Memory B cell (primary cell): ENCODE data around the gene NDUFS7.

Experiments
- ATAC-seq: fragments of 150-1000 bp; cut with Tn5 transposase; 2 replicates; pipeline ENCODE4 v1.10.0; 2021; ENCODE audit warnings: low read depth, mild to moderate bottlenecking, moderate library complexity
- DNase-seq, 2 donors: peaks; one replicate each; pipeline ENCODE4 v3.0.0; 2022; ENCODE audit warnings: low spot score in 2 of 2
- H3K27ac Mint-ChIP-seq: one replicate; pipeline ENCODE4 v1.8.0; 2022; ENCODE audit warnings: mild to moderate bottlenecking, moderate library complexity, mixed read lengths
- H3K27me3 Mint-ChIP-seq: one replicate; pipeline ENCODE4 v1.8.0; 2022; ENCODE audit warnings: mixed read lengths
- H3K36me3 Mint-ChIP-seq: one replicate; pipeline ENCODE4 v1.8.0; 2022; ENCODE audit warnings: mild to moderate bottlenecking, mixed read lengths
- H3K4me1 Mint-ChIP-seq: one replicate; pipeline ENCODE4 v1.8.0; 2022; ENCODE audit warnings: mixed read lengths
- H3K4me3 Mint-ChIP-seq: one replicate; pipeline ENCODE4 v1.8.0; 2022; ENCODE audit warnings: mild to moderate bottlenecking, moderate library complexity, mixed read lengths
- H3K9me3 Mint-ChIP-seq: one replicate; pipeline ENCODE4 v1.8.0; 2022; ENCODE audit warnings: mixed read lengths

The NDUFS7 gene

GRCh38 chr19:1383312-1384084, at the start of gene NDUFS7:
Gene NDUFS7 (plus strand): TSS chr19:1383907. CDS start chr19:1383927, 20 bp downstream.
- ATAC-seq, result peak; percentile 81
- no peaks in the 10 kb centered on the region for H3K9me3 Mint-ChIP-seq
- H3K4me1 Mint-ChIP-seq, result peaks cover 12% of the 10 kb centered on the region
- H3K36me3 Mint-ChIP-seq, result peaks cover 4% of the 10 kb centered on the region
- no peaks in the 10 kb centered on the region for H3K27me3 Mint-ChIP-seq
- H3K27ac Mint-ChIP-seq, result peak within 1 kb of the TSS; percentile 100
- H3K4me3 Mint-ChIP-seq, result peak within 1 kb of the TSS; percentile 93
- DNase-seq, result peak; percentile 99 to 100

DNA sequence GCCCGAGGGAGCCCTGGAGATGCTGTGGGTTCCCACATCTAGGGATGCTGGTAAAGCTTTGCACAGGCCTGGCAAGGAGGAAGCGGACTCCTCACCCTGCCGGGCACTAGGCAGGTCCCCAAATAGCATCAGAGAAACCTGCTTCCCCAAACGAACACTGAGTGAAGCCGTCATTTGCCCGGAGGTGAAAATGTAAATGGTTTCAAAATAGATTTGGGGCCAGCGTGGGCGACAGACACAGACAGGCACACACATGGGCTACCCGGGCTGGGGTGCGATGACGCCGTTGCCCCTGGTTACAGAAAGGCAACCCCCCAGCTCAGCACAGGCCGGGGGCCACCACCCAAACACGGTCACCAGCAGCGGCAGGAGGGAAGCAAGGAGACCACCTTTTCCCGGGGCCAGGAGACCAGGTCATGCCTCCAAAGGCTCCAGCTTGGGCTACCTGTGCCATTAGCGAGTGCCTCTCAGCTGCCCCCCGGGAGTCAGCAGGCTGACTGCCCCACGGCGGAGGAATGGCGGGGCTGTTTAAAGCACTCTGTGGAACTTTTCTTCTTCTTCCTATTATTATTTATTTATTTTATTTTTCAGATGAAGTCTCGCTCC, 47.5 kb upstream of the NDUFS7 start:
- peak; percentile 71 for ATAC-seq
- Mint-ChIP-seq H3K4me3 (peak overlapping the region; percentile 51), H3K9me3 (no peaks in the 10 kb centered on the region), H3K27ac (no peak overlapping the region), H3K27me3 (peaks cover 2% of the 10 kb centered on the region), H3K36me3 (no peaks in the 10 kb centered on the region), H3K4me1 (peaks cover 8% of the 10 kb centered on the region)
- DNase-seq, result no peak

DNA sequence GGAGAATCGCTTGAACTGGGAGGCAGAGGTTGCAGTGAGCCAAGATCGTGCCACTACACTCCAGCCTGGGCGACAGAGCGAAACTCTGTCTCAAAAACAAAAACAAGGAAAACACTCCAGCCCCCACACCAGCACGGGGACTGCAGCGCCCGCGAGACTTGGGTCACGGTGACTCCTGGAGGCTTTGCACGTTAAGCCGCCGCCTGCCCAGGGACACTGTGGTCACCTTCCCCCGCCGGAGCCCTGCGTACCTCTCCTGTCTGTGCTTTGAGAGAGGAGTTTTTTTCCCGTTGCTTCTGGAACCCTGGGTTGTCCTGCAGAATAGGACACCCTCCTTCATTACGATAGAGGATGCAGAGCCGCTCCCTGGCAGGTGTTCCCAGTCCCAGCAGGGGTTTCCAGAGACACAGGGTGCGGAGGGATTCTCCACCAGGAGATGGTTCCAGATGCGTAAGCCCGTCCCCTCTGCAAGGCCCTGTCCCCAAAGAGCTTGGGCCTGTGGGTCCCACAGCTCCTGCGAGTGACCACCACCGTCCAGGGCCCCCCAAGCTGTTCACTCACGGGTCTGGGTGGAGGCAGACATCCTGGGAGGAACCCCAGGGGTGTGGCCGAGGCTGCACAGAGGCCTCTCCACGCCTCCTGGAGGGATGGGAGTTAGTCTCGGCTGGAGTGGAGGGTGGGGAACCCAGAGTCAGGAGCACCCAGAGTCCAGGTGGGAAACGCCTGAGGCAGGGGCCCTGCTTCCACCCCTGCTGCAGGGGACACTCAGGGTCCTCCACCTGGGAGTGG, 42.8 kb upstream of the NDUFS7 start:
- Mint-ChIP-seq H3K4me1 (peaks cover 13% of the 10 kb centered on the region), H3K27ac (no peak overlapping the region), H3K9me3 (no peaks in the 10 kb centered on the region), H3K4me3 (no peak overlapping the region), H3K36me3 (no peaks in the 10 kb centered on the region), H3K27me3 (peaks cover 2% of the 10 kb centered on the region)
- ATAC-seq (no peak), DNase-seq (no peak)

GRCh38 chr19:1343041-1343440, 40.7 kb upstream of the NDUFS7 start:
- H3K27me3 Mint-ChIP-seq, result peaks cover 2% of the 10 kb centered on the region
- no peaks in the 10 kb centered on the region for H3K9me3 Mint-ChIP-seq
- no peak overlapping the region for H3K27ac Mint-ChIP-seq
- H3K4me1 Mint-ChIP-seq, result peaks cover 8% of the 10 kb centered on the region
- no peak overlapping the region for H3K4me3 Mint-ChIP-seq
- ATAC-seq (no peak), DNase-seq (no peak)
- H3K36me3 Mint-ChIP-seq, result no peaks in the 10 kb centered on the region

GRCh38 chr19:1349211-1349610, 34.5 kb upstream of the NDUFS7 start:
- Mint-ChIP-seq H3K9me3 (no peaks in the 10 kb centered on the region), H3K27ac (no peak overlapping the region), H3K36me3 (no peaks in the 10 kb centered on the region), H3K27me3 (no peaks in the 10 kb centered on the region), H3K4me1 (peaks cover 4% of the 10 kb centered on the region), H3K4me3 (no peak overlapping the region)
- ATAC-seq, result no peak
- no peak for DNase-seq

- no peaks in the 10 kb centered on the region for H3K36me3 Mint-ChIP-seq
- no peak overlapping the region for H3K4me3 Mint-ChIP-seq
- H3K9me3 Mint-ChIP-seq, result no peaks in the 10 kb centered on the region
- DNase-seq (no peak), ATAC-seq (no peak)
- no peaks in the 10 kb centered on the region for H3K27me3 Mint-ChIP-seq
- no peak overlapping the region for H3K27ac Mint-ChIP-seq
- peaks cover 8% of the 10 kb centered on the region for H3K4me1 Mint-ChIP-seq
Observed at GRCh38 chr19:1350867-1351266, 32.8 kb upstream of the NDUFS7 start.

- H3K9me3 Mint-ChIP-seq, result no peaks in the 10 kb centered on the region
- peaks cover 8% of the 10 kb centered on the region for H3K4me1 Mint-ChIP-seq
- no peak overlapping the region for H3K4me3 Mint-ChIP-seq
- H3K27ac Mint-ChIP-seq, result no peak overlapping the region
- ATAC-seq, result no peak
- H3K27me3 Mint-ChIP-seq, result no peaks in the 10 kb centered on the region
- H3K36me3 Mint-ChIP-seq, result no peaks in the 10 kb centered on the region
- no peak for DNase-seq
Observed at GRCh38 chr19:1351381-1351851, 32.3 kb upstream of the NDUFS7 start.

DNA sequence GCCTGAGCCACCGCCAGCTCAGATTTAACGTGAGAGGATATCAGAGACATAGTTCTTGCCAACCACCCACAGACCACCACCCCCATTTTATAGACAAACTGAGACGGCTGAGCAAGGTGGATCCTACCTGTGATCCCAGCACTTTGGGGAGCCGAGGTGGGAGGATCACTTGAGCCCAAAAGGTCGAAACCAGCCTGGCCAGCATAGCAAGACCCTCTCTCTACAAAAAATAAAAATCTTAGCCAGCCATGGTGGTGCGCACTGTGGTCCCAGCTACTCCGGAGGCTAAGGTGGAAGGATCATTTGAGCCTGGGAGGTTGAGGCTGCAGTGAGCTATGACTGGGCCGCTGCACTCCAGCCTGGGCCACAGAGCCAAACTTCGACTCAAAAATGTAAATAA, 30.6 kb upstream of the NDUFS7 start:
- ATAC-seq, result no peak
- Mint-ChIP-seq H3K4me3 (peak overlapping the region; percentile 47), H3K36me3 (peaks cover 4% of the 10 kb centered on the region), H3K27ac (no peak overlapping the region), H3K9me3 (no peaks in the 10 kb centered on the region), H3K4me1 (peaks cover 8% of the 10 kb centered on the region), H3K27me3 (no peaks in the 10 kb centered on the region)
- DNase-seq, result no peak

GRCh38 chr19:1354970-1355567, 28.6 kb upstream of the NDUFS7 start:
- Mint-ChIP-seq H3K27me3 (no peaks in the 10 kb centered on the region), H3K9me3 (no peaks in the 10 kb centered on the region), H3K4me1 (peaks cover 8% of the 10 kb centered on the region), H3K4me3 (peak overlapping the region; percentile 94), H3K36me3 (peaks cover 13% of the 10 kb centered on the region), H3K27ac (peak overlapping the region; percentile 75)
- no peak for DNase-seq
- peak; percentile 64 for ATAC-seq

DNA sequence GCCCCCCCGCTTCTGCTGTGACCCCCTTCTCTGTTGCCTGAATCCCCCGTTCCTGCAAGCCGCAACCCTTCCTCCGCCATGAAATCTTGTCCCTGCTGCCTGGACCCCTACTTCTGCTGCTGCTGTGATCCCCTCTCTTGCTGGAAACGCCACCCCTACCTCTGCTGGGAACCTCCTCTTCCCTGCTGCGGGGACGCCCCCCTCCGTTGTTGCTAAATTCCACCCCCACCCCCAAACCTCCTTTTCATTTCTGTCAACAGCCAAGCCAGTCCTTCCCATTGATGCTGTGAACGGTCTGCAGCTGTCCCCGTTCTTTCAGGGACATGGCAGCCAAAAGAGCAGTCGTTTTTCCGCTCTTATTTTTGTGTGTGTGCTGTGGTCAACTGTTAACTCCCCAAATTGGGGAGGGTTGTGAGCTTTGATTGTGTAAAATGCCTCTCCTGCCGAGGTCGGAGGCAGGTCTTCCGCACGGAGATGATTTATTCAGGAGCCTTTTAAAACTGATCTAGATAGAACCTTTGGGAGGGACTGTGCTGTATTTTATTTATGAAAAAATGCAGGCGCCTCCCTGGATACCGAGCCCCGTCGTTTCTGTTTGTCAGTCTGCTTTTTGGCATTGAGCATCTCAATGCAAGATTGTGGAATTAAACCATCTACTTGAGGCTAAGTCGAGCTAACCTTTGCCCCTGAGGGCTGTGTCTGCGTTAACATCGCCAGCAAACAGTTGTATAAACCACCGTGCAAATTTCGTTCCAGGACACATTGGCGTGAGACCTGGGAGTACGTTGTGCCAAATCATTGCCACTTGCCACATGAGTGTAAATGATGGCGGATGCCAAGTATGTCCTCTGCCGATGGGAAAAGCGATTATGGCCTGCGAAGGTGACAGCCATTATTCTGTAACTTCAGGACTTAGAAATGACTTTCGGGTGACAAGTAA, 27.9 kb upstream of the NDUFS7 start:
- Mint-ChIP-seq H3K4me3 (peak overlapping the region; percentile 94), H3K4me1 (peaks cover 8% of the 10 kb centered on the region), H3K27me3 (no peaks in the 10 kb centered on the region), H3K36me3 (peaks cover 17% of the 10 kb centered on the region), H3K9me3 (no peaks in the 10 kb centered on the region), H3K27ac (peak overlapping the region; percentile 75)
- DNase-seq (no peak), ATAC-seq (no peak)

GRCh38 chr19:1356508-1356865, 27.2 kb upstream of the NDUFS7 start:
- peaks cover 17% of the 10 kb centered on the region for H3K36me3 Mint-ChIP-seq
- H3K27me3 Mint-ChIP-seq, result no peaks in the 10 kb centered on the region
- ATAC-seq (no peak), DNase-seq (no peak)
- no peak overlapping the region for H3K4me3 Mint-ChIP-seq
- H3K4me1 Mint-ChIP-seq, result peaks cover 8% of the 10 kb centered on the region
- H3K9me3 Mint-ChIP-seq, result no peaks in the 10 kb centered on the region
- H3K27ac Mint-ChIP-seq, result no peak overlapping the region

DNA sequence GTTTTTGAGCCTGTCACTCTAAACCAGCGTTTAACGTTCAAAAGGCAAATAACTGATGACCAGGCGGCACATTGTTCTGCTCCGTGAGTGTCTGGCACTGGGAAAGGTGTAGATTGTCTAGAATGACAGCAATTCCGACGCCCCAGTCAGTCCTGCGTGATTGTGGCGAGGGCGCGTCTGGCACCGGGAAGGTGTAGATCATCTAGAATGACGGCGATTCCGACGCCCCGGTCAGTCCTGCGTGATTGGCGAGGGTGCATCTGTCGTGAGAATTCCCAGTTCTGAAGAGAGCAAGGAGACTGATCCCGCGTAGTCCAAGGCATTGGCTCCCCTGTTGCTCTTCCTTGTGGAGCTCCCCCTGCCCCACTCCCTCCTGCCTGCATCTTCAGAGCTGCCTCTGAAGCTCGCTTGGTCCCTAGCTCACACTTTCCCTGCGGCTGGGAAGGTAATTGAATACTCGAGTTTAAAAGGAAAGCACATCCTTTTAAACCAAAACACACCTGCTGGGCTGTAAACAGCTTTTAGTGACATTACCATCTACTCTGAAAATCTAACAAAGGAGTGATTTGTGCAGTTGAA, 26.1 kb upstream of the NDUFS7 start:
- Mint-ChIP-seq H3K27me3 (no peaks in the 10 kb centered on the region), H3K27ac (no peak overlapping the region), H3K4me1 (peaks cover 10% of the 10 kb centered on the region), H3K36me3 (peaks cover 20% of the 10 kb centered on the region), H3K4me3 (no peak overlapping the region), H3K9me3 (no peaks in the 10 kb centered on the region)
- DNase-seq (no peak), ATAC-seq (no peak)
